Adrenal gland (tissue), 12 donors: ENCODE measurements around the gene SHISA8. TPM values are rescaled to one million over a fixed set of nuclear protein-coding genes. Genes with fewer than 3 reads are reported as not detected.
A peak's percentile ranks its signal among the peaks of the same experiment; 100 is the strongest.

Experiments
- DNase-seq, 7 donors: peaks; one replicate each; pipeline ENCODE4 v3.0.0-alpha.2; 2019 to 2020
- H3K27ac ChIP-seq, 5 donors: fragments of 200-600 bp; sonication (generic) in 4 of 5; 1 replicate in 3 of 5; 2 replicates in 2 of 5; pipeline versions ENCODE4 v1.5.1 to v1.8.0; 2016 to 2020; ENCODE audit warnings: mild to moderate bottlenecking in 1 of 5
- H3K27me3 ChIP-seq: fragments of 200-600 bp; 2 replicates; pipeline ENCODE4 v1.8.0; 2021
- H3K36me3 ChIP-seq, 2 donors: fragments of 200-600 bp; replicated peaks in 1 of 2; 1 replicate in 1 of 2; 2 replicates in 1 of 2; pipeline versions ENCODE4 v1.5.1 to v1.8.0; 2018 to 2022
- H3K4me1 ChIP-seq, 2 donors: fragments of 200-600 bp; replicated peaks in 1 of 2; 1 replicate in 1 of 2; 2 replicates in 1 of 2; pipeline versions ENCODE4 v1.5.1 to v1.8.0; 2018 to 2021
- H3K4me3 ChIP-seq, 4 donors: fragments of 200-600 bp; sonication (generic) in 3 of 4; one replicate each; pipeline ENCODE4 v1.5.1; 2016 to 2018
- H3K9me3 ChIP-seq, 3 donors: fragments of 200-600 bp; sonication (generic) in 1 of 3; replicated peaks in 1 of 3; 1 replicate in 2 of 3; 2 replicates in 1 of 3; pipeline versions ENCODE4 v1.5.1 to v1.8.0; 2016 to 2021
- POLR2A ChIP-seq, 2 donors: fragments of 450-650 bp; IDR thresholded peaks; one replicate each; pipeline ENCODE4 v1.6.1; 2017; ENCODE audit warnings: antibody characterized with exemption in 2 of 2, mild to moderate bottlenecking in 2 of 2, moderate library complexity in 1 of 2
- whole genome bisulfite sequencing, 4 donors: extraction: QIAGEN DNeasy Blood & Tissue Kit in 2 of 4; methylation state at CpG; one replicate each; pipeline versions ENCODE4 v1.1.5 to v1.1.7; 2013 to 2017; 5-methylcytosine and 5-hydroxymethylcytosine counted together
- intact Hi-C, 2 donors: fragments of 100-400 bp; cut with DNase I; formaldehyde crosslinking; loops; one replicate each; pipeline versions ENCODE4 v1.14.1 to v1.15.0; 2022 to 2023
- polyA plus RNA-seq, 3 donors: library from polyadenylated mRNA; stranded (reverse); fragments of 200-250 nt in 2 of 3; fragments of 350-450 nt in 1 of 3; fragmentation: Illumina TruSeq in 1 of 3; extraction: RNeasy Lipid Tissue Mini Kit (QIAGEN cat#74804) in 1 of 3; gene quantifications; one replicate each; pipeline ENCODE4 v1.2.3, GENCODE V29; 2013 to 2014
- total RNA-seq, 9 donors: library from RNA; depleted of rRNA in 4 of 9; stranded (reverse); fragments of >200 nt in 4 of 9; fragments of 120-200 nt in 1 of 9; fragmentation: NEBNext Ultra II Directional in 1 of 9; extraction: Animal tissue kit (Norgen Biotek cat#: 25700) in 1 of 9; gene quantifications; one replicate each; pipeline versions ENCODE4 v1.1.0 to v1.2.4, GENCODE V29; 2013 to 2023
- TF ChIP-seq, protein P1 (sequence below), 6 experiments: fragments of 450-650 bp in 4 of 6; fragments of 200-600 bp in 2 of 6; sonication (generic) in 1 of 6; IDR thresholded peaks; 1 replicate in 5 of 6; 2 replicates in 1 of 6; pipeline versions ENCODE4 v1.5.1 to v1.8.0; 2016 to 2021; ENCODE audit warnings: antibody characterized with exemption in 6 of 6, mild to moderate bottlenecking in 2 of 6, moderate library complexity in 1 of 6
- donor health status: healthy with polysubstance abuse.
- donor health status: Bipolar disorder and iron deficiency.
- donor health status: DM: yes; HTN: yes; CAD: no.
- donor health status: DM: no; HTN: no; CAD: no.
- donor health status: DM: no; HTN: no; CAD: no.
- donor health status: DM: yes; HTN: yes; CAD: no.

Gene SHISA8
- total and polyA plus RNA-seq, 12 donors, result 0.28 to 55.5 (median 16.2) TPM

GRCh38 chr22:41911001-41911611 lies 3.8 kb downstream of the SHISA8 start:
- DNase-seq, result peak in 1 of 7 donors; percentile 15
- Histone ChIP-seq H3K27ac (peak overlapping the region in 3 of 5 donors; percentile 59 to 73 (median 64)), H3K4me1 (peaks cover 24 to 42% of the 10 kb centered on the region in 2 donors), H3K27me3 (peaks cover 12% of the 10 kb centered on the region), H3K9me3 (no peaks in the 10 kb centered on the region), H3K4me3 (peak overlapping the region in 1 of 4 donors; percentile 49), H3K36me3 (peaks cover 0 to 6% of the 10 kb centered on the region in 2 donors)
- intact Hi-C loops, result no loop called here
- WGBS, 4 donors, result 33 to 61% (median 46%) methylated on average over 8 to 37 of the region's 37 CpGs
- no peak for TF ChIP-seq POLR2A (IDR thresholded peaks at IDR 0.05)
- TF ChIP-seq, protein P1, sequence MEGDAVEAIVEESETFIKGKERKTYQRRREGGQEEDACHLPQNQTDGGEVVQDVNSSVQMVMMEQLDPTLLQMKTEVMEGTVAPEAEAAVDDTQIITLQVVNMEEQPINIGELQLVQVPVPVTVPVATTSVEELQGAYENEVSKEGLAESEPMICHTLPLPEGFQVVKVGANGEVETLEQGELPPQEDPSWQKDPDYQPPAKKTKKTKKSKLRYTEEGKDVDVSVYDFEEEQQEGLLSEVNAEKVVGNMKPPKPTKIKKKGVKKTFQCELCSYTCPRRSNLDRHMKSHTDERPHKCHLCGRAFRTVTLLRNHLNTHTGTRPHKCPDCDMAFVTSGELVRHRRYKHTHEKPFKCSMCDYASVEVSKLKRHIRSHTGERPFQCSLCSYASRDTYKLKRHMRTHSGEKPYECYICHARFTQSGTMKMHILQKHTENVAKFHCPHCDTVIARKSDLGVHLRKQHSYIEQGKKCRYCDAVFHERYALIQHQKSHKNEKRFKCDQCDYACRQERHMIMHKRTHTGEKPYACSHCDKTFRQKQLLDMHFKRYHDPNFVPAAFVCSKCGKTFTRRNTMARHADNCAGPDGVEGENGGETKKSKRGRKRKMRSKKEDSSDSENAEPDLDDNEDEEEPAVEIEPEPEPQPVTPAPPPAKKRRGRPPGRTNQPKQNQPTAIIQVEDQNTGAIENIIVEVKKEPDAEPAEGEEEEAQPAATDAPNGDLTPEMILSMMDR (IDR thresholded peaks at IDR 0.05), result no peak

- intact Hi-C loops, result no loop called here
Measured at GRCh38 chr22:41910050-41911000, 4.5 kb downstream of the SHISA8 start.

GRCh38 chr22:41909310-41910049 lies 5.4 kb downstream of the SHISA8 start:
- Histone ChIP-seq H3K27me3 (peaks cover 4% of the 10 kb centered on the region), H3K36me3 (peaks cover 0 to 22% of the 10 kb centered on the region in 2 donors), H3K27ac (peak overlapping the region in 3 of 5 donors; percentile 59 to 73 (median 64)), H3K9me3 (no peaks in the 10 kb centered on the region), H3K4me3 (peak overlapping the region in 1 of 4 donors; percentile 49), H3K4me1 (peaks cover 24 to 32% of the 10 kb centered on the region in 2 donors)
- peak in 2 of 7 donors; percentile 37 to 44 for DNase-seq
- intact Hi-C loops, result no loop called here
- 29 to 46% (median 35%) methylated on average over 3 to 55 of the region's 55 CpGs for WGBS, 4 donors
- TF ChIP-seq POLR2A (IDR thresholded peaks at IDR 0.05), result no peak
- TF ChIP-seq, protein P1 (IDR thresholded peaks at IDR 0.05), result no peak

More at GRCh38 chr22:41910050-41911000, 4.5 kb downstream of the SHISA8 start:
- H3K9me3 ChIP-seq, result no peaks in the 10 kb centered on the region
- H3K4me1 ChIP-seq, result peaks cover 24 to 40% of the 10 kb centered on the region in 2 donors
- DNase-seq, result peak in 6 of 7 donors; percentile 68 to 76 (median 72)
- WGBS, 4 donors, result 3 to 5% (median 5%) methylated on average over 12 to 112 of the region's 112 CpGs; no CpG with 5 or more reads in 1 of the 4 donors
- H3K4me3 ChIP-seq, result peak overlapping the region in 1 of 4 donors; percentile 49
- H3K27me3 ChIP-seq, result peaks cover 9% of the 10 kb centered on the region
- TF ChIP-seq, protein P1 (IDR thresholded peaks at IDR 0.05), result no peak
- TF ChIP-seq POLR2A (IDR thresholded peaks at IDR 0.05), result no peak
- peaks cover 0 to 13% of the 10 kb centered on the region in 2 donors for H3K36me3 ChIP-seq
- H3K27ac ChIP-seq, result peak overlapping the region in 4 of 5 donors; percentile 18 to 73 (median 62)
